OCI-LY3 (cell line): ENCODE data around the gene RPP25L.

Experiments
- CTCF ChIP-seq: fragments of 200-600, 300-600 bp; sonication (generic); IDR thresholded peaks from 2 replicates; pipeline ENCODE4 v1.5.1; 2014; ENCODE audit warnings: antibody characterized with exemption, low read length, low read depth
- EZH2phosphoT487 ChIP-seq: fragments of 200-600 bp; shearing (Covaris generic); IDR thresholded peaks from 2 replicates; pipeline ENCODE4 v1.6.1; 2018; ENCODE audit warnings: antibody characterized with exemption, mixed run types, low read depth

- TF ChIP-seq CTCF (no peak), EZH2phosphoT487 (no peak)
These were observed 32.9 kb upstream of the RPP25L start for GRCh38 chr9:34644766-34645314.
